PC-9 (cell line): ENCODE measurements around the gene BLOC1S4.

Source experiments
- CTCF ChIP-seq: fragments of 200-600 bp; sonication (generic); conservative IDR thresholded peaks from 2 replicates; pipeline ENCODE4 v1.6.1; 2017; ENCODE audit warnings: mixed run types, antibody characterized with exemption, mild to moderate bottlenecking, moderate library complexity
- EZH2 ChIP-seq: fragments of 200-600 bp; sonication (generic); IDR thresholded peaks from 2 replicates; pipeline ENCODE4 v1.8.0; 2017; ENCODE audit warnings: antibody characterized with exemption, low read depth

GRCh38 chr4:6727081-6727942, 11.3 kb downstream of the BLOC1S4 start:
- TF ChIP-seq CTCF, result no peak
- TF ChIP-seq EZH2, result no peak
